CD4-positive, alpha-beta T cell treated with Interleukin-17A for 1 hour (primary cell): ENCODE measurements around the gene APOC4.
"Not testable (repeated sequence)": the region's sequence is repeated elsewhere in the genome, so short reads cannot be mapped to it uniquely, and the experiment has no call there.

ENCODE experiments used
- DNase-seq: peaks from one replicate; pipeline ENCODE4 v3.0.0-alpha.2; 2020

APOC4 gene

DNA sequence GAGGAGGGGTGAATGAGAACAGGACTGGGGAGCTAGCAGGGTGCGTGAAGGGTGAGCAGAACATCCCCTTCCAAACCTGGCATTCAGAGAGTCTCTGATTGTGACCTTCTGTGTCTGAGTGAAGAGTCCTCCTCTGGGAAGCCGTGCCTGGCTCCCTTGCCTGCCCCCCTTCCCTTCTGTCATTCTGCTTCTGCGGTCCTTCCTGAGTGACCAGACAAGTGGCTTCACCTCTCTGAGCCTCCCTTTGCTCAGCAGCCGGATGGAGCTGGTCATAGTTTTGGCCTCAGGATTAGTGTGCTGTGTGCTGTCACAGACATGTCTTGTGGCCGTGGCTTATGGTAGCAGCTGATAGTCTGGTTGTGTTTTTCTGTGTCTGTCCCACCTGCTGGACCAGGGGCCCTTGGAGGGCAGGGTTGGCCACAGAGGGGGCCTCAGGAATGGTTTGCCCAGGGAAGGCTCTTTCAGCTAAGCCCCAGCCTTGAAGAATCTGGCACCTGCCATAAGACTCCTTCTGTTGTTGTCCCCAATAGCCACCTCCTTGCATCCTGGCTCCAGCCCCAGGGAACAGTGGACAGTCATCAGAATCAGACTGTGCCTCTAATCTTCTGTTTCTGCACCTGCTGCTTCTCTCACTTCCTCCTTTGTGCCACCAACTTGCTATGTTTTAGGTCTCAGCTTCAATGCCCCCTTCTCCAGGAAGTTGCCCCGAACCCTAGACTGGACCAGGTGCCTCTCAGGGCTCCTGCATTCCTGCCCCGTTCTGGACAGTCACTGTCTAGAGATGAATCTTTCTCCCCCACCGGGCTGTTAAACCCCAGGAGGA lies 19.1 kb downstream of the APOC4 start:
- no peak for DNase-seq

DNA sequence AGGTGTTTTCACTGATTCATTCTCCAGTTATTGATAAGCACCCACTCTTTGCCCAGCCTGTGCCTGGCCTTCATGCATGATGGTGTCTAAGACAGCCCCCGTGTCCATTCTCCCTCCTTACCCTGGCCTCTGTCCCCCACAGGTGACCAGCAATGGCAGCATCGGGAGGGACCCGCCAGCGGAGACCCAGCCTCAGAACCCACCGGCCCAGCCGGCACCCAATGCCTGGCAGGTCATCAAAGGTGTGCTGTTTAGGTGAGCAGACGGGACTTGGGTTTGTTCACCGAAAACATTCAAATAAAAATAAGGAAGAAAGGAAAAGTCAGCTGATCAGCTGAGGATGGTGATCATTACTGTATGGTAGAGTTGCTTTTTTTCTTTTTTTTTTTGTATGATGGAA lies 19.8 kb downstream of the APOC4 start:
- DNase-seq: no peak

DNA sequence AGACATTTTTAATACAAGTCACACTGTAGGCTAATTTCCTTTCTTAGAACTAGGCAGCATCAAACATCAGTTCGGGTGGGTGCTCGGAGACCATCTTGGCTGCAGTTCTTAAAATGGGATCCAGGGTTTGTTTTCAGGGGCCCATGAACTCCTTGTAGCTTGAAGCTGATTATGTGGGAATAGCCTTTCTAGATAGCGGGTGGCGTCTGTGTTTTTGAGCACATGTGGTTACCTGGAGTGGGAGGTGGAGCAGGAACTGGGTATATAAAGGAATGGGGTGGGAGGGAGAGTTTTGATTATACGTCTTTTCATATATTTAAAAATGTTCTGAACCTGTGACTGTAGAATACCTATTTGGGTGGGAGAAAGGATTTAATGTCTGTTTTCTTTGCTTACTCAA lies 26.1 kb downstream of the APOC4 start:
- no peak for DNase-seq

DNA sequence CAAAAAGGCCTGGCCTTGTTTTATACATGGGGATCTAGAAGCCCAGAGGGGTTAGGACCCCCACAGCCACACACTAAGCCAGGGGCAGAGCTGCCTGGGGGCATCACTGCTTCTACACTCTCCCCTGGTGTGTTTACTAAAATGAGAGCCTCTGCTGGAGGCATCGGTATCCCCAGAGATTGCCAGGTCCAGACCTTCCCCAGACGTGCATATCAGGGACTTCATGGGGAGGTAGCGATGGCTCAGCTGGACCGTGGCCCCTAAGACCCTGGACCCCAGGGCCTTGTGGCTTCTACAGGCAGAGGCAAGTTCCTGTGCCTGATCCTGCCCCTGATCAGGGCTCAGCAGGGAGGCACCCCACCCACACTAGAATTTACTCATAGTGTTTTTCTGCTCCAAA lies 26.6 kb downstream of the APOC4 start:
- no peak for DNase-seq

DNA sequence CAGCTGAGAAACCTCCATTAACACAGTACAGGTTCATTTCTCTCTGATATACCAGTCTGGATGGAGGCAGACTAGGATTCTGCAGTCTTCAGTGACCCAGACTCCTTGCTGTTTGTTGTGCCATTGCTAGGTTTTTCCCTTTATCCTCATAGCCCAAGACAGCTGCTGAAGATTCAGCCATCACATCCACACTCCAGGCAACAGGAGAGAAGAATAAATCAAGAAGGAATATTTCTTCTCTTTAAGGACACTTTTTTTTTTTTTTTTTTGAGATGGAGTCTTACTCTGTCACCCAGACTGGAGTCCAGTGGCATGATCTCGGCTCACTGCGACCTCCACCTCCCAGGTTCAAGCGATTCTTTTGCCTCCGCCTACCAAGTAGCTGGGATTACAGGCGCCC lies 27.4 kb downstream of the APOC4 start:
- DNase-seq: no peak

DNA sequence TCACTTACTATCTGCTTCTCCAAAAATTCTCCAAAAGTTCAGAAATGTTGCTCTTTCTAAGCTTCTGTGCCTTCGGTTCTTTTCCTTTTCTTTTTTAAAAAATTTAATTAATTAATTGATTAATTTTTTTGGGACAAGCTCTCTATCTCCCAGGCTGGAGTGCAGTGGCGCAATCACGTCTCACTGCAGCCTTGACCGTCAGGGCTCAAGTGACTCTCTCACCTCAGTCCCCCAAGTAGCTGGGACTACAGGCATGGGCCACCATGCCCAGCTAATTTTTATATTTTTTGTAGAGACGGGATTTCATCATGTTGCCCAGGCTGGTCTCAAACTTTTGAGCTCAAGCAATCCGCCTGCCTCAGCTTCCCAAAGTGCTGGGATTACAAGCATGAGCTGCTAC lies 29.4 kb downstream of the APOC4 start:
- not testable (repeated sequence) for DNase-seq

DNA sequence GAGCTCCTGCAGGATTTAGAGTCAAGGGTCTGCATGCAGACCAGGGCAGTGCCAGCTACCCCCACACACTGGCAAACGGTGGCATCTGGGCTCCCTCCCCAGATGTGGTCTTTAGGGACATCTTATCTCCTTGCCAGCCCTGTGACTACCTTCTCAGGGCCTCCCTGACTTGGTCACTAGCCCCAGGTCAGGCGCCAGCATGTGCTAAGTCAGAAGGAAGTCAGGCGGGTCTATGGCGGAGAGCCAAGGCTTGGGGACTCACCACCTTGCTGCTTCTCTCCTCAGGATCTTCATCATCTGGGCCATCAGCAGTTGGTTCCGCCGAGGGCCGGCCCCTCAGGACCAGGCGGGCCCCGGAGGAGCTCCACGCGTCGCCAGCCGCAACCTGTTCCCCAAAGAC lies 30.8 kb downstream of the APOC4 start:
- DNase-seq: no peak

DNA sequence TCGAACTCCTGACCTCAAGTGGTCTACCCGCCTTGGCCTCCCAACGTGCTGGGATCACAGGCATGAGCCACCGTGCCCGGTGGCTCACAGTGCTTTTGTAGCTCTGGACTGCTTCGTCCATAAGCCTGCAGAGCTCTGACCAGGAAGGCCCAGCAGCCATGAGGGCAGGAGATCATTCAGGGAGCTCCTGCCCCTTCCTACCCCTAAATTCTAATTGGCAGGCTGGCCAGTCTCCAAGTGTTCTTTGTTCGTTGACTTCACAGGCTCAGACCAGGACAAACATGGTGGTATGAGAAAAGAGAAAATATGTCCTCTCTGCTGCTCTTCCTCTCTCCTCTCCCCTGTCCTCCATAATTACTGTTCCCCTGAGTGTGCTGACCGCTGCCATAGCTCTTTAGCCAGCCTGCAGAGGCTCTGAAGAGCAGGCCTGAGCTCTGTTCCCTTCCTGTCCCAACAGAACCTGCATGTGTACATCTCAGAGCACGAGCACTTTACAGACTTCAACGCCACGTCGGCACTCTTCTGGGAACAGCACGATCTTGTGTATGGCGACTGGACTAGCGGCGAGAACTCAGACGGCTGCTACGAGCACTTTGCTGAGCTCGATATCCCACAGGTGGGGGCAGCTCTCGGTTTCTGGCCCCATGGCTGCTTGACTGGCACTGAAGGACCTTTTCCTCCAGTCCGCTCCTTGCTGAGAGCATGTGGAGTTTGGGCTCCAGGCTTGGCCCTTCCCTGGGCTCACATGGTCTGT lies 32.1 kb downstream of the APOC4 start:
- DNase-seq: no peak

DNA sequence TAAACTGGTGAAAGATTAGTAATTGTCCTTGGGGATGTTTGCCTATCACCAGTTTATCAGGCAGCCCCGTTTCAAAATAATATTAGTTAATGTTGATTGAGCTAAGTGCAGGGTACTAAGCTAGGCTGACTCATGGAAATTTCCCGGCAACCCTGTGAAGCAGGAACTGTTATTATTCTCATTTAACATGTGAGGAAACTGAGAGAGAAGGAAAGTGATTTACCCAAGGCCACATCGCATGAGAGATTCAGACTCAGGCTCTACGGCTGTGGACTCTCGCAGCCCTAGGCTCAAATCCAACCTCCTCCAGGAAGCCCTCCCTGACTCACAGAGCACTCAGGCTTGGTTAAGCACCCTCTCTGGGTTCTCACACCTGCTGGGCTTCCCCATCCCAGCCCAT lies 32.8 kb downstream of the APOC4 start:
- DNase-seq: no peak

DNA sequence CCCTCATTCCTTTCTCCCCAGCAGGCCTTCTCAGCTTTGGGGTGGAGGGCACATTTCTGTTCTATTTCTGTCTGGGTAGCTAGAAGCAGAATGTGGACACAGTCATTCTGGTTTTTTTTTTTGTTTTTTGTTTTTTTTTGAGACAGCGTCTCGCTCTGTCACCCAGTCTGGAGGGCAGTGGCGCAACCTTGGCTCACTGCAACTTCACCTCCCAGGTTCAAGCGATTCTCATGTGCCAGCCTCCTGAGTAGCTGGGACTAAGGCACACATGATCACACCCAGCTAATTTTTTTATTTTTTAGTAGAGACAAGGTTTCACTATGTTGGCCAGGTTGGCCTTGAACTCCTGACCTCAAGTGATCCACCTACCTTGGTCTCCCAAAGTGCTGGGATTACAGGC lies 33.4 kb downstream of the APOC4 start:
- no peak for DNase-seq

DNA sequence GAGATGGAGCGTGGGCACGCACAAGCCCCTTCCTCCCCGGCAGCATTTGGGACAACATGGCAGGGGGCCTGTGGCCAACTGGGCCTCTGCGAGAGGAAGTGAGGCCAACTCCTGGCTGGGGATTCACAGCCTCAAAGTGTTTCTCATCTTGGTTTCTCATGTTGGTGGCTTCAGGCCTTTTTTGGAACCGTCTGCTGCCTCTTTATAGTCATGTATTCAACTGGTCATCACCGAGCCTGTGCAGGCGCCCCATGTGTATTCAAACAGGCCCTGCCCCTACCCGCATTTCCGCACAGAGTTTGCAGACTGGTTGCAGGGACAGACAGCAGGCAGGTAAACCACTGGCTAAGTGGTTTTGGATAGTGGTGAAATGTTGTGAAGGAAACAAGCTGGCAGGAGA lies 42.0 kb downstream of the APOC4 start:
- DNase-seq: no peak

DNA sequence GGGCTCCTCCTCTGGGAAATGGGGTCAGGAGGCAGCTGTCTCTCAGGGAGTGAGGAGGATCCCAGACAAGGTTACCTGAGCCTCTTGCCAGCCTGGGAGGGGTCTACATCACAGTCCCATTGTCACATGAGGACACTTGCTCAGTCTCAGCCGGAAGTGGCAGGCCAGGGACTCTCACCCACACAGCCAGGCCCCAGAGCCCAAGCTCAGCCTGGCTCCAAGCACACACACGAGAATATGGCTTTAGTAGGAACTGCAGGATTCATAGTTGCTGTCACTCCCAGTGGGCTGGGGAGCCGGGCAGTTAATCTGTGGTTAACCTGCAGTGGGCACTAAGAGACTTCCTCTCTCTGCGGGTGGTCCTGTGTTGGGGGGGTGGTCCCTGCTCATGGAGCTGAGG lies 43.4 kb downstream of the APOC4 start:
- no peak for DNase-seq

DNA sequence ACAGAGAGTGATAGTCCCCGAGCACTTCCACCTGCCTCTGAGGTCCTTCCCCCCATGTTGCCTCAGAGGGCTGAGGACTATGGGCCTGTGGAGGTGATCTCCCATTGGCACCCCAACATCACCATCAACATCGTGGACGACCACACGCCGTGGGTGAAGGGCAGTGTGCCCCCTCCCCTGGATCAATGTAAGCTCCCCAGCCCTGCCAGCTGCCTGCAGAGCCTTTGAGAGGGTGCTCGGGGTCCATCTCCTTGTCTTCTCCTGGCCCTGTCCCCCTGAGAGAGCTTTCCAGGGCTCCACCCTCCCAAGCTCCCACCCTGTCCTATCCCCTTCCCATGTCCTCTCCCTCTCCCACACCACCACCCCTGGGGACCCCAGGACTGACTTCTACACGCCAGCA lies 44.4 kb downstream of the APOC4 start:
- no peak for DNase-seq

DNA sequence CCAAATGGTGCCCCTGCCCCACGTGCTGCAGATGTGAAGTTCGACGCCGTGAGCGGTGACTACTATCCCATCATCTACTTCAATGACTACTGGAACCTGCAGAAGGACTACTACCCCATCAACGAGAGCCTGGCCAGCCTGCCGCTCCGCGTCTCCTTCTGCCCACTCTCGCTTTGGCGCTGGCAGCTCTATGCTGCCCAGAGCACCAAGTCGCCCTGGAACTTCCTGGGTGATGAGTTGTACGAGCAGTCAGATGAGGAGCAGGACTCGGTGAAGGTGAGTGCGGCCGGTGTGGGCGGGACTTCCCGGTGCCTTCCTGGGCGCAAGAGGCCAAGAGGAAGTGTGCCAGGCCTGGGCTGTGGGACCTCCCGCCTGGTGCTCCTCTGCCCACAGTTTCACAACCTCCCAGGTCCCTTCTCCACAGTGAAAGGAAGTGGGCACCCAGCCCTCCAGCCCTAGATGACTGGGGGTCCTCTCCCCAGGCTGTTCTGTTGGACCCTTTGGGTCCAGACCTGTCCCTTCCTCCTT lies 45.2 kb downstream of the APOC4 start:
- DNase-seq: no peak

DNA sequence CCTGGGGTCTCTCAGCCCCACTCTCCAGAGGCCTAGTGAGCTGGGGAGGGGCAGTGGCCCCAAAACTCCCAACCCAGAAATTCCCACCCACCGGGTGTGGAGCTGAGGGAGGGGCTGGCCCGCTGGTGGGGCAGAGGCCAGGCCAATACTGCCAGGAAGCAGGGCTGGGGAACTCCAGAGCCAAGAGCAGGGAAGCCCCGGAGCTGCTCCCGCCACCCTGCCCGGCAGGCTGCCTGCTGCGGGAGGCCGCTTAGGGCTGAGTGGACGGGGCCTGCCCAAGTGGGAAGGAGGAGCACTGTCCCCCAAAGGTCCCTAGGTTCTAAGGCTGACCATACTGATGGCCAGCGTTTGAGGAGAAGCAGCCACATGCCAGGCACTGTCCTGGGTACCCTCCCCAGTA lies 46.2 kb downstream of the APOC4 start:
- no peak for DNase-seq

DNA sequence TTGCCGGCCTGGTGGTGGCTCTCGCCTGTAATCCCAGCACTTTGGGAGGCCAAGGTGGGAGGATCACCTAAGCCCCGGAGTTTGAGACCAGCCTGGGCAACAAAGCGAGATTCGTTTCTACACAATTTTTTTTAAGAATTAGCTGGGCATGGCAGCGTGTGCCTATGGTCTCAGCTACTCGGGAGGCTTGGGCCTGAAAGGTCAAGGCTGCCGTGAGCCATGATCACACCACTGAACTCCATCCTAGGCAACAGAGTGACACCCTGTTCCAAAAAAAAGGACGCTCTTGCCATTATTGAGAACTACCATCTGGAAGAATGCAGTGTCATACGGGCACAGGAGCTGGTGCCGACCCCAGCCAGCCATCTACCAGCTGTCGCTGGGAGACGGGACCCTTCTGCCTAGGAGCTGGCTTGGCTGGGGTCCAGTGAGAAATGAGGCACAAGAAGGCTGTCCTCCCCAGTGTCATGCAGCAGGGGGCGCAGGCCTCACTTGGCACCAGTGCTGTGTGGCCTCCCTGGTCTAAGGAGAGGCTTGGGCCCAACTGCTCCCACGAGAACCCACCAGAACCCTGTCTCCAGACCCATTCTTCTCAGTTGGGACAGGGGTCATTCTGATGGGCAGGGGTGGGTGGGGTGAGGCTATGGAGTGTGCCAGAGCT lies 47.0 kb downstream of the APOC4 start:
- peak; percentile 71 for DNase-seq

DNA sequence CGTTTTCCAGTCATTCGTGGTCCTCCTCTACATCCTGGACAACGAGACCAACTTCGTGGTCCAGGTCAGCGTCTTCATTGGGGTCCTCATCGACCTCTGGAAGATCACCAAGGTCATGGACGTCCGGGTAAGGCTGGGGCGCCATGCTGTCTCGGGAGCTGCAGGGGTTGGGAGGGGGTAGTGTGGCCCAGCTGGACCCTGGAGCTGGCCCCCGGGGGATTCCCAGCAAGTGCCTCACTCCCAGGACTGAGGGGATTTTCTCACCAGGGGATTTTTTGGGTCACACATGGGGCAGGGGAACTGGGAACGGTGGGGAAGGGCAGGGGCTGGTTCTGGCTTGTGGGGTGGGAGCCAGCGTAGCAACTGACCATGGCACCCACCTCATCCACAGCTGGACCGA lies 48.4 kb downstream of the APOC4 start:
- DNase-seq: no peak

DNA sequence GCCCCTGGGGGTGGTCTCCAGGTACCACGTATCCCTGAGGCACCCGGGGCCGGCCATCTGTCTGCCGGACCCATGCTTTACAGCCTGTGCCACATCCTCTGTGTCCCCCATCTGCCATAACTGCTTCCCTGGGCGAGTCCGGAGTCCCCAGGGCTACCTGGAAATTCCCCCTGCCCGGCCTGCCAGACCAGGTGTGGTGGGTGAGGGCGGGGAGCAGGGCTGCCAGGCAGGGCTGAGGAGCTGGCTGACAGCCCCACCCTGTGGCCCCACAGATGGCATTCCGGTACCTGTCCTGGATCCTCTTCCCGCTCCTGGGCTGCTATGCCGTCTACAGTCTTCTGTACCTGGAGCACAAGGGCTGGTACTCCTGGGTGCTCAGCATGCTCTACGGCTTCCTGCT lies 48.9 kb downstream of the APOC4 start:
- no peak for DNase-seq

DNA sequence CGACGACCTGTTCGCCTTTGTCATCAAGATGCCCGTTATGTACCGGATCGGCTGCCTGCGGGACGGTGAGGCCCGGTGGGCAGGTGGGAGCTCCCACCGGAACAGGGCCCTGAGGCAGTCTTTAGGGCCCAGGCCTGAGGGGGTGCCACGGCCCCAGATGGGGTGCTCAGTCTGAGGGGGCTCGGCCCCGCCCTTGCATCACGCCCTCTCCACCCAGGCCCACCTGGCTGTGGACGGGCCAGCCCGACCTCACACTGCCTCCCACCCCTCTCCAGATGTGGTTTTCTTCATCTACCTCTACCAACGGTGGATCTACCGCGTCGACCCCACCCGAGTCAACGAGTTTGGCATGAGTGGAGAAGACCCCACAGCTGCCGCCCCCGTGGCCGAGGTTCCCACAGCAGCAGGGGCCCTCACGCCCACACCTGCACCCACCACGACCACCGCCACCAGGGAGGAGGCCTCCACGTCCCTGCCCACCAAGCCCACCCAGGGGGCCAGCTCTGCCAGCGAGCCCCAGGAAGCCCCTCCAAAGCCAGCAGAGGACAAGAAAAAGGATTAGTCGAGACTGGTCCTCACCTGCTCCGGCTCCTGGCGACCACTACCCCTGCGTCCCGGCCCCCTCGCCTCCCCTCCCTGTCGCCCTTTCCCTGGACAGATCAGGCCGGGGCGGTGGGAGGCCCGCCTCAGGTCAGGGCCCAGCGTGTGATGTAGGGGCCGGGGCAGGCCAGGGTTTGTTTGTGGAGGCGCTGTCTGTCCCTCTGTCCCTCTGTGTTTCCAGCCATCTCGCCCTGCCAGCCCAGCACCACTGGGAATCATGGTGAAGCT lies 50.5 kb downstream of the APOC4 start:
- no peak for DNase-seq

DNA sequence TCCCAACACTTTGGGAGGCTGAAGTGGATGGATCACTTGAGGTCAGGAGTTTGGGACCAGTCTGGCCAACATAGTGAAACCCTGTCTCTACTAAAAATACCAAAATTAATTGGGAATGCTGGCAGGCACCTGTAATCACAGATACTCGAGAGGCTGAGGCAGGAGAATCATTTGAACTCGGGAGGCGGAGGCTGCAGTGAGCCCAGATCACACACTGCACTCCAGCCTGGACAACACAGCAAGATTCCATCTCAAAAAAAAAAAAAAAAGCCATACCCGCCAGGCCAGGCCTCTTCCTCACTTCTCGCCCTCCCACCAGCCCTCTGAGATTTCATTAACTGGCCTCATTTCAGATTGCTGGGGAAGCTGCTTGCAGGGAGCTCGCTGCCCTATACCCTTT lies 51.5 kb downstream of the APOC4 start:
- DNase-seq: no peak

DNA sequence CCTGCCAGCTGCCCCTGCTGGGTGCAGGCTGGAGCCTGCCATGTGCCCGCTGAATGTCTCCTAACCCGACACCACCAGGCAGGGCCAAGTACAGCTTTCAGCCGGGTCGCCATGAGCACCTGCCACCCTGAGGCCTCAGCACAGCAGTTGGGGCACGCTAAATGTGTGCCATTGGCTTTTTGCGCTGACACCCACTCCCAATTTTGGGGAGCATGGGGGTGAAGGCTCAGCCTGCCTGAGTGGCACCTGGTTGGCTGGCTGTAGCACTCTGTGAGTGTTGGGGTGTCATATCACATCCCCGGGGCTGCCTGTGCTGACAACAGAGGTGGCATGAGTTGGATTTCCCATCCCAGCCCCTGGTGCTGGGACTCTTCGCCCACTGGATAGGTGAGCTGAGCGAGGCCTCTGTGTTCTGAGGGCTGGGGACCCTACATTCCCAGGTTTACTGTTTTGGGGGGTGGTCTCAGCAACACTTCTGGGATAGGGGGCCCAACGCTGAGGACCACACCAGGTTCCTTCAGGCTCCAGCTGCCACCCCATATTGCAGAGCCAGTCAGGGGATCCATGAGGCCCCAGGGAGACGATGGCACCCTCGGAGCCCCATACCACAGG lies 52.0 kb downstream of the APOC4 start:
- DNase-seq: no peak
